ENCODE results near the gene ST6GALNAC4. TPM values are rescaled to one million over a fixed set of nuclear protein-coding genes. Genes with fewer than 3 reads are reported as not detected.
"Not testable (repeated sequence)": the region's sequence is repeated elsewhere in the genome, so short reads cannot be mapped to it uniquely, and the experiment has no call there.

The ST6GALNAC4 gene
- total RNA-seq, 1 donor from 2014 or later, result 28.3 TPM

DNA sequence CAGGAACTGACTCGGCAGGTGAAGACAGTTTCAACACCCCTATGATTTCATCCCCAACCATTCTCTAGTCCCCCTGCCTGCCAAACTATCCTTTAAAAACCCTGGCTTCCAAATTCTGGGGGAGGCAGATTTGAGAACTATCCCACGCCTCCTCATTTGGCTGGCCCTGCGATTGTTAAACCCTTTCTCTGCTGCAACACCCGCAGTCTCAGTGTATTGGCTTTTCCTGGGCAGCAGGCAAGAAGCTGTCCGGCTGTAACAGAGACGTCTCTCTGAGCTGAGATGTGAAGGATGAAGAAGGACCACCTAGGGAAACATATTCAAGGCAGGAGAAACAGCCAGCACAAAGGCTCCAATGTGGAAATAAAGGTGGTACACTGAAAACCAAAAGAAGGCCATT, 24.0 kb downstream of the ST6GALNAC4 start:
- intact Hi-C loops (cut with micrococcal nuclease), result no loop called here
- peak overlapping the region; percentile 20 for H3K27ac Mint-ChIP-seq
- DNase-seq, result no peak

DNA sequence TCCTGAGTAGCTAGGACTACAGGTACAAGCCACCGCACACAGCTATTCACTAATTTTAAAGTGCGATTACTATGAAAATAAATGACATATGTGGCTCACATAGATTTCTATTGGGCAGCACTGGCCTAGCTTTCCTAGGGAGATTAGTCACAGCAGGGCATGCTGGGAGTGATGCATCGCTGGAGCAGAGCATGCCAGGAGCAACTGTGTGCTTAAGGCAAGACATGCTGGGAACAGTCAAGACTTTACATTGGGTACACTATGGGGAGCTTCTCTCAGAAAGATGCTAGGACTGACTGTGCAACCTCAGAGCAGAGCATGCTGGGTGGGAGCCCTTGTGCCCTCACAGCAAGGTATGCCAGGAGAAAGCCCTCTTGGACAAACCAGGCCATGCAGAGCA, 26.8 kb downstream of the ST6GALNAC4 start:
- H3K4me3 Mint-ChIP-seq, result no peak overlapping the region
- DNase-seq, result no peak
- H3K9me3 Mint-ChIP-seq, result peaks cover 7% of the 10 kb centered on the region
- no peak overlapping the region for H3K27ac Mint-ChIP-seq
- peaks cover 65% of the 10 kb centered on the region for H3K36me3 Mint-ChIP-seq (ENCODE audit: low read depth)
- intact Hi-C loops (cut with micrococcal nuclease), result no loop called here
- H3K27me3 Mint-ChIP-seq, result no peaks in the 10 kb centered on the region
- H3K4me1 Mint-ChIP-seq, result peaks cover 5% of the 10 kb centered on the region

More for the DNA sequence above, 24.0 kb downstream of the ST6GALNAC4 start:
- H3K4me3 Mint-ChIP-seq, result no peak overlapping the region
- peaks cover 10% of the 10 kb centered on the region for H3K4me1 Mint-ChIP-seq
- peaks cover 7% of the 10 kb centered on the region for H3K9me3 Mint-ChIP-seq
- H3K27me3 Mint-ChIP-seq, result no peaks in the 10 kb centered on the region
- H3K36me3 Mint-ChIP-seq (ENCODE audit: low read depth), result peaks cover 75% of the 10 kb centered on the region

DNA sequence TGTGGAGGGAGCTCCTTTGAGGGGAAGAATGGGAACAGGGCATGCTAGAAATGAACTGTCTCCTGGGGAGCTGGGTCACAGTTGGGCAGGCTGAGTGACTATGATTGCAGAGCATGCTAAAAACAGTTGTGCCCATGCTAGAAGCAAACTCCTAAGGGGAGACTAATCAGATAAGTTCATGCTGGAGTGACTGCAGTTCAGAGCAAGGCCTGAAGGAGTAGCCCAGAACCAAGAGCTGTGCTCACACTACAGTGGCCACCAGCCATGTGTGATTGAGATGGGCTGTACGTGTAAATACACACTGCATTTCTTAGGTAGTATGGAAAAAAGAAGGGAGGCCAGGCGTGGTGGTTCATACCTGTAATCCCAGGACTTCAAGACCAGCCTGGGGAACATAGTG, 29.0 kb downstream of the ST6GALNAC4 start:
- Mint-ChIP-seq H3K4me3 (no peak overlapping the region), H3K36me3 (ENCODE audit: low read depth) (peaks cover 56% of the 10 kb centered on the region), H3K27ac (no peak overlapping the region), H3K9me3 (no peaks in the 10 kb centered on the region), H3K27me3 (no peaks in the 10 kb centered on the region), H3K4me1 (peaks cover 12% of the 10 kb centered on the region)
- DNase-seq, result no peak
- intact Hi-C loops (cut with micrococcal nuclease), result no loop called here

DNA sequence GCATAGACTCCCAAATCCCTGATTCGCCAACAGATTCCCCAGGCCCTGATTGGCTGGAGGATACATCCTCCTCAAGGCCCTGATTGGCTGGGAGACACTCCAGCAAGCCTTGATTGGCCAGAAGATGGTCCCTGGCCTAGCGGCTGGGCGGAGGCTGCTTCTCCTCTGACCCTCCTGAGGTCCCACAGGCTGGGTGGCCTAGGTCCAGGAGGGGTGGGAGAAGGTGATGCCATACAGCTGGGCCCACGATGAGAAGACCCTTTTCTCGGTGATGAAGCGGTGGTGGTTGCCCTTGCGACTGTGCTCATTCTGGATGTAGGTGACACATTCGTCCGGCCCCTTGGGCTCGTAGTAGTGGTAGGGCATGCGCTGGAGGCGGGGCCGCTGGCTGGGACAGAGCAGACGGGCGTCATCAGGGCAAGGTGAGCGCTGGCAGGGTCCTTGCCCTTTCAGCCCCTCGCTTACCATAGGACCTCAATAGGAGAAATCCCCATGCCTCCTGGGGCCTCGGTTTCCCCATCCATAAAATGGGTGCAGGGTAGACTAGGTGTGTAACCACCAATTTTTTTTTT, 30.4 kb downstream of the ST6GALNAC4 start:
- intact Hi-C loops (cut with micrococcal nuclease), result no loop called here

DNA sequence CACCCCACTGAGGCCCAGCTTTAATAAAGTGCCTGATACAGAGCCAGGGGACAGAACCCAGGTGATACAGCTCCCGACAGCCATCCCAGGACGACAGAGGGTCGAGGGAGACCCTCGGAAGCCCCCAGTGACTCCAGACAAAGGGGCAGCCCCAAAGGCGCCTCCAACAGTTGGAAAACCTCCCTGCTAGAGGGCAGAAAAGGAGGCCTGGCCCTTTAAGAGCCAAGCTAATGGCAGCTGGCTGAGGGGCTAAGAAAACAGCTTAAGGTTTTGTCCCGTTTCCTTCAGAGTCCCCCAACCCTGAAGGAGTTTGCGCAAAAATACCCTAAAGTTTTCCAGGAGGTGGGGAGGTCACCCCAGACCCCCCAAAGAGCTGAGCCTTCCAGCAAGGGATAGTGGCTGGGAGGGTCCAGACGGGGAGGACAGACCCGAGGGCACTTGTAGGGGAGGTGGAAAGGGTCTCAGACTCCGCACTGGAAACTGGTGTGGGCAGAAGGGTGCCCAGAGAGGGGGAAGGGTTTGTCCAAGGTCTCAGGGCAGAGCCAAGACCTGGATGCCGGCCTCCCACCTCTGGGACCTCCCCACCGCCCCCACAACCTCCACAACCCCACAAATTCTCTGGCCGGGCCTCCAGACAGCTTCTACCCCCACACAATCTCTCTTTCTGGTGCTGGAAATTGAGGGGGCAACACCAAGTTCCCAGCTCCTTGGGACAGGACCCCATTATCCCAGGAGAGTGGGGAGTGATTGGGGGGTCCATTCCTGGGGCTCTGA, 31.1 kb downstream of the ST6GALNAC4 start:
- Mint-ChIP-seq H3K27me3 (no peaks in the 10 kb centered on the region), H3K9me3 (no peaks in the 10 kb centered on the region), H3K36me3 (ENCODE audit: low read depth) (peaks cover 47% of the 10 kb centered on the region), H3K27ac (no peak overlapping the region), H3K4me1 (peaks cover 11% of the 10 kb centered on the region), H3K4me3 (no peak overlapping the region)
- DNase-seq, result no peak
- intact Hi-C loops (cut with micrococcal nuclease), result no loop called here

More for the DNA sequence above, 30.4 kb downstream of the ST6GALNAC4 start:
- Mint-ChIP-seq H3K9me3 (no peaks in the 10 kb centered on the region), H3K27me3 (no peaks in the 10 kb centered on the region), H3K27ac (no peak overlapping the region), H3K36me3 (ENCODE audit: low read depth) (peaks cover 52% of the 10 kb centered on the region), H3K4me3 (no peak overlapping the region), H3K4me1 (peaks cover 11% of the 10 kb centered on the region)
- no peak for DNase-seq

DNA sequence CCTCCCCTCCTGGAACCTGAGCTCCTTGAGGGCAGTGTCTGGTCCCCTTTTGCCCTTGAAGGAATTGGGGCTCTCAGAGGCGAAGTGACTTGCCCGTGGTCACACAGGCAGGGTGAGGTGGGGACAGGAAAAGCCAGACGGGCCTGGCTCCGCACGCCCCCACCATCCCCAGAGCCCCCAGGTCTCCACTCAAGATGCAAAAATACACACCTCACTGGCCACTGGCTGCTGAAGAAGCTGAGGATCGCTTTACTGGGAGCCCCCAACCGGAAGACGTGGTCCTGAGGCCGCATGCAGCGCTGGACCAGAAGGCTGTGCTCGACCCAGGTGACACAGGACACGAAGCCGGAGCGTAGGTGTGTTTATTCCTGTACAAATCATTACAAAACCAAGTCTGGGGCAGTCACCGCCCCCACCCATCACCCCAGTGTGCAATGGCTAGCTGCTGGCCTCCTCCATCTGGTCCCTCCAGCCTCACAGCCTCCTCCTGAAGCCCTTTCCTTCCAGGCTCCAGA, 31.8 kb downstream of the ST6GALNAC4 start:
- no peak for DNase-seq
- Mint-ChIP-seq H3K4me1 (peaks cover 11% of the 10 kb centered on the region), H3K27ac (no peak overlapping the region), H3K4me3 (no peak overlapping the region), H3K36me3 (ENCODE audit: low read depth) (peaks cover 42% of the 10 kb centered on the region), H3K9me3 (no peaks in the 10 kb centered on the region), H3K27me3 (no peaks in the 10 kb centered on the region)
- intact Hi-C loops (cut with micrococcal nuclease), result no loop called here

DNA sequence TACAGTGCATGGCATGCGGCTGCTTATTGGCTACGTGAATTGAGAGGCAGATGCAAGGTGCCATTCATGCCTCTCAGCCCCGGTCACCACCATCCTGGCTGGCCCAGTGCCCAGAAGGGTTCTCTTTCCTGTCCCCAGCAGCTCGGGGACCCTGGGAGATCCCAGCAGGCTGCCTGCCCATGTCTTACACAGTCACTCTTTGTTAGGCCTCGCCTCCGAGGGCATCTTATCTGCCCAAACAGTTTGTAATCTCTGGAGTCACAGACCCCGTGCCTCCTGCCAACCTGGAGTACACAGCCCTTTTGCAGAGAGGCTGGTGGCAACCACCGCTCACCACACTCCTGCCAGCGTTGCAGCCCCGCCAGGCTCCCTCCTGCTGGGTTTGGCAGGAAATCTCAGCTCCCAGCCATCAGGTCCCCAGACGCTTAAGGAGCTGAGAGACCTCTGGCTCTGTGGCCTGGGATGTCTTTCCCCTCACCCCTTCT, 32.4 kb downstream of the ST6GALNAC4 start:
- H3K4me3 Mint-ChIP-seq, result no peak overlapping the region
- no peaks in the 10 kb centered on the region for H3K27me3 Mint-ChIP-seq
- intact Hi-C loops (cut with micrococcal nuclease), result no loop called here
- no peaks in the 10 kb centered on the region for H3K9me3 Mint-ChIP-seq
- H3K27ac Mint-ChIP-seq, result peak overlapping the region; percentile 48
- H3K4me1 Mint-ChIP-seq, result peaks cover 11% of the 10 kb centered on the region
- peaks cover 41% of the 10 kb centered on the region for H3K36me3 Mint-ChIP-seq (ENCODE audit: low read depth)
- no peak for DNase-seq

DNA sequence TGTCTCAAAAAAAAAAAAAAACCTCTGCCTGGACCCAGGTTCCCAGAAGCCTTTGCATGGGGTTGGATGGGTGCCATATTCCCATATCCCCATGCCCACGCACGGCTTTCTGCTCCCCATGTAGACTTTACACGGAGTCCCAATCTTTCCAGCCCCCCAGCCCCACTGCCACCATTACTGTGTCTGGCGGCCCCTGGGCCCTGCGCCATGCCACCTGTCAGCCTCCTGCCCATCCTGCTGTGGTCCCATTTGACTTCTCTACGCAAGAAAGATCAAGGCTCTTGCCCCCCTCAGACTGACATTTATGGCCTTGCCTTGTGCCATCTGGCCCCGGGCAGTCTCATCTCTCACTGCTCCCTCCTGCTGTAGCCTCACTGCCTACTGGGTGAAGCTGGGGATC, 32.9 kb downstream of the ST6GALNAC4 start:
- Mint-ChIP-seq H3K4me3 (no peak overlapping the region), H3K36me3 (ENCODE audit: low read depth) (peaks cover 41% of the 10 kb centered on the region), H3K4me1 (peaks cover 11% of the 10 kb centered on the region), H3K9me3 (no peaks in the 10 kb centered on the region), H3K27ac (peak overlapping the region; percentile 34), H3K27me3 (no peaks in the 10 kb centered on the region)
- DNase-seq, result no peak
- intact Hi-C loops (cut with micrococcal nuclease), result no loop called here

DNA sequence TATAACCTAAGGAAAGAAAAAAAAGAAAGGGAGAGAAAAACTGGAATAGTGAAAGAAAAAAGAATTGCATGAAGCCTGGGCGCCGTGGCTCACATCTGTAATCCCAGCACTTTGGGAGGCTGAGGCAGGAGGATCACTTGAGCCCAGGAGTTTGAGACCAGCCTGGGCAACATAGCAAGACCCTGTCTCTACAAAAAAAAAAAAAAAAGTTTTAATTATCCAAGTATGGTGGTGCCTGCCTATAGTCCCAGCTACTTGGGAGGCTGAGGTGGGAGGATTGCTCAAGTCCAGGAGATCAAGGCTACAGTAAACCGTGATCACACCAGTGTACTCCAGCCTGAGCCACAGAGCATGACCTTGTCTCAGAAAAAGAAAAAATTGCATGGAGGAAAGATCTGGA, 35.1 kb downstream of the ST6GALNAC4 start:
- H3K27me3 Mint-ChIP-seq; intact Hi-C loops (cut with micrococcal nuclease); DNase-seq; H3K9me3 Mint-ChIP-seq; H3K27ac Mint-ChIP-seq; H3K4me3 Mint-ChIP-seq: not testable (repeated sequence)
- peaks cover 11% of the 10 kb centered on the region for H3K4me1 Mint-ChIP-seq
- peaks cover 32% of the 10 kb centered on the region for H3K36me3 Mint-ChIP-seq (ENCODE audit: low read depth)

DNA sequence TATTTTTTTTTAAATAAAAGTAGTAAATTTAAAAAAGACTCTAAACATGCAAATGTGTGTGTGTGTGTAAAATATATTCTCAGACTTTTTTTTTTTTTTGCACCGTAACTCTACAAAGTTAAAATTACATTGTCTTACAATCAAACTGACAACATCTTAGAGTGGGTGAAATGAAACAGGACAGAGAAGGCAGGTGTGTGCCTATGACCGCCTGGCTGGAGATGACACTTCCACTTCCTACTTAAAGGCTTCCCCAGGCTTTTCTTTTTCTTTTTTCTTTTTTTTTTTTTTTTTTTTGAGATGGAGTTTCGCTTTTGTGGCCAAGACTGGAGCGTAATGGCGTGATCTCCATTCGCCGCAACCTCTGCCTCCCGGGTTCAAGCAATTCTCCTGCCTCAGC, 36.7 kb downstream of the ST6GALNAC4 start:
- Mint-ChIP-seq H3K27me3 (no peaks in the 10 kb centered on the region), H3K36me3 (ENCODE audit: low read depth) (peaks cover 25% of the 10 kb centered on the region), H3K4me3 (no peak overlapping the region), H3K9me3 (no peaks in the 10 kb centered on the region), H3K27ac (no peak overlapping the region), H3K4me1 (peaks cover 11% of the 10 kb centered on the region)
- no peak for DNase-seq
- intact Hi-C loops (cut with micrococcal nuclease), result no loop called here

DNA sequence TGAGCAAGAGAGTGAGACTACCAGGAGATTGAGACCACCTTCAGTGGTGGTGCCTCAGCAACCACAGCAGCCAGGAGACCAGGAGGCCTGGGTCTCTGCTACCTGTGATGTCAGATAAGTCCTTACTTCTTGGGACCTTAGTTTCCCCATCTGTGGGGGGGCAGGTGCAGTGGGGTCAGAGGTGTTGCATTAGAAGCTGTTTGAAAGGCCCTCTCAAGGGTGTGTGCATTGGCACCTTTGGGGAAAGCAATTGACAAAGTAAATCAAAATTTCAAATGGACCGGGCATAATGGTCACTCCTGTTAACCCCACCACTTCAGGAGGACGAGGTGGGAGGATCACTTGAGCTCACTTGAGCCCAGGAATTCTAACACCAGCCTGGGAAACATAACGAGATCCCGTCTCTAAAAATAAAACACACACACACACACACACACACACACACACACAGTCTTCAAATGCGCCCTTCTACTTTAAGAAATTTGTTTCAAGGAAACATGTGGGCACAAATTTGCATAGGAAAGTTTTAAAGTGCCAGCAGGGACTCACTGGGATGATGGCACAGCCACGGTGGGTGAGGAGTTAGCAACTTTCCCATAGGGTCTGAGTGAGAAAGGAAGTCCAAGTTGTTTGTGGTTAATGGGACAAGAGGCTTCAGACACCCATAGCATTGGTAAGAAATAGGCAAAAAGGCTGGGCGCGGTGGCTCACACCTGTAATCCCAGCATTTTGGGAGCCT, 38.0 kb downstream of the ST6GALNAC4 start:
- Mint-ChIP-seq H3K4me1 (peaks cover 5% of the 10 kb centered on the region), H3K27me3 (no peaks in the 10 kb centered on the region), H3K4me3 (no peak overlapping the region), H3K9me3 (no peaks in the 10 kb centered on the region), H3K27ac (no peak overlapping the region), H3K36me3 (ENCODE audit: low read depth) (peaks cover 16% of the 10 kb centered on the region)
- DNase-seq, result no peak
- intact Hi-C loops (cut with micrococcal nuclease), result no loop called here

DNA sequence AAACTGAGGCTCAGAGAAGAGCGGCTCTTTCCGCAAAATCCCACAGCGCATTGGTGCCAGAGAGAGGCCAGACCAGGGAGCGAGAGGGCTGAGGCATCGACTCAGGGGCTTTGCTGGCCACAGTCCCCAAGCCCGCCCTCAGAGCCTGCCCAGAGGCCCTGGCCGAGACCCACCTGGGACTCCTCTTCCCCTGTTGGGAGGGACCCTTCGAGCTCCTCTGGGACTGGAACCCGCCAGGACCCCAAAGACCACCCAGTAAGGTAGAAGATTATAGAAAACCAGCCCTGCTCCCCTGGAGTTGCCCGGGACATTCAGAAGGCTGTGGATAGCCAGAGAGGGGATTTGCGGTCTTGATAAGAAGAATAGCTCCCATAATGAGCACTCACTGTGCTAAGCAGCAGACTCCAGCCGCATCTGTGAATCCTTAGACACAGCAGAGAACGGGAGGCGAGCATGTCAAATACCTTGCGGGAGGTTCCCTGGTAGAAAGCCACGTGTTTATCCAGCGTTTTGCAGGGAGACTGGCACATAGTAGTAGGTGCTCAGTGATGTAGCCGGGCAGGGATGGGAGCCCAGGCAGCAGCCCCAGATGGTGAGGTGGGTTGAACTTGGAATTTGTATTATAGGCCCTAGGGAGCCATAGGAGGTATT, 38.7 kb downstream of the ST6GALNAC4 start:
- intact Hi-C loops (cut with micrococcal nuclease), result no loop called here
- H3K36me3 Mint-ChIP-seq (ENCODE audit: low read depth), result peaks cover 15% of the 10 kb centered on the region
- no peaks in the 10 kb centered on the region for H3K27me3 Mint-ChIP-seq
- DNase-seq, result no peak
- H3K9me3 Mint-ChIP-seq, result no peaks in the 10 kb centered on the region
- peak overlapping the region; percentile 49 for H3K4me3 Mint-ChIP-seq
- peaks cover 5% of the 10 kb centered on the region for H3K4me1 Mint-ChIP-seq
- no peak overlapping the region for H3K27ac Mint-ChIP-seq

DNA sequence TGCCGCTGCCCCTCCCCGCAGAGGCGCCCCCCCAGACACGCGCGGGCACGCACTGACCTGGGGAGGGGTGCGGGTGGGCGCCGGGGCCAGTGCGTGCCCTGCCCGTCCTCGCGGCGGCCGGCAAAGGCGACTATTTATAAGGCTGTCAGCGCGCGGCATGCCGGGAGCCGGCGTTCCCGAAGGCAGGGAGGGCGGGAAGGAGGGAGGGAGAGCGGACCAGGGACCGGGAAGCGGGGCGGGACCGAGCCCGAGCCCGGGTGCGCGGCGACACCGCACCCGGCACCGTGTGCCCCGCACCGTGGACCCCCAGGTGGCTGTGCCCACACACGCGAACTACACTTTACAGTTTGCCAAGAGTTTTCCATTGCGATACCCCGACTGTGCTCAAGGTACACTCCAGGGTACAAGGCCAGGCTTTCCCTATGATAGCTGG, 39.3 kb downstream of the ST6GALNAC4 start, which contains the start of gene AK1:
TSS of gene AK1 (minus strand) at position 110 of the 433 bp plus-strand sequence. CDS start 3,058 bp downstream, outside the sequence.
- intact Hi-C loops (cut with micrococcal nuclease), result no loop called here
- no peak for DNase-seq
- peak within 1 kb of the TSS; percentile 49 for H3K4me3 Mint-ChIP-seq
- no peak within 1 kb of the TSS for H3K27ac Mint-ChIP-seq
- H3K4me1 Mint-ChIP-seq, result peaks cover 1% of the 10 kb centered on the region
- H3K9me3 Mint-ChIP-seq, result no peaks in the 10 kb centered on the region
- peaks cover 12% of the 10 kb centered on the region for H3K36me3 Mint-ChIP-seq (ENCODE audit: low read depth)
- no peaks in the 10 kb centered on the region for H3K27me3 Mint-ChIP-seq
